CD4-positive, alpha-beta T cell treated with Interleukin-21 for 1 hour (primary cell): ENCODE data around the gene PIK3R6.
"Not testable (repeated sequence)": the region's sequence is repeated elsewhere in the genome, so short reads cannot be mapped to it uniquely, and the experiment has no call there.

Source experiments
- DNase-seq: peaks from one replicate; pipeline ENCODE4 v3.0.0-alpha.2; 2020

Gene PIK3R6

GRCh38 chr17:8872705-8873435 lies 5.4 kb upstream of the PIK3R6 start:
- no peak for DNase-seq

DNA sequence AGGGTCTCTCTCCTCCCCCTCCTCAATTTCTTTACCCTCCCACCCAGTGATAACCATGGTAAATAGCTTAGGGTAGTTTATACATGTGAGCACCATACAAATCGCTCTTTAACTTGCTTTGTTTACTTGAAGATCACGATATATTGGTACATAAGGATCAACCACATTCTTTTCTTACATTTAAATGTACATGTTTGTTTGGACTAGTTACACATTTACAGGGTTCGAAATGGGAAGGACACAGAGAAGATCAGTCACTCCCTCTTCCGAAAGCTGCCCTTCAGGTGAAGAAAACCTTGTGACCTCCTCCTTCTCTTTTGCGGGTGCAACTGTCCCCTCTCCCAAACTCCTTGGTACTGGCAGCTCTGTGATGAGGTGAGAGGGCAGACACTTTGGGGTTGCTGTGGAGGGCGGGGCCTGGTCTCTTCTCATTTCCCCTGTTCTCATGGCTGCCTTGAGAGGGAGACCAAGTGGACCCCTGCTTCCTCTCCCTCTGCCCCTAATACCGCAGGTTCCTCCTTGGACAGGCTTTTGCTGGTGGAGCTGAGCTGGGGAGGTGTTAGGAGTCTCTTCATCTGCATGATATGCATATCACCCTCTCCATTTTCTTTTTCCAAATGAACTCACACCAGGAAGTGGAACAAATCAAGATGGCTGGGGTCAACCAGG lies 4.7 kb upstream of the PIK3R6 start:
- no peak for DNase-seq

DNA sequence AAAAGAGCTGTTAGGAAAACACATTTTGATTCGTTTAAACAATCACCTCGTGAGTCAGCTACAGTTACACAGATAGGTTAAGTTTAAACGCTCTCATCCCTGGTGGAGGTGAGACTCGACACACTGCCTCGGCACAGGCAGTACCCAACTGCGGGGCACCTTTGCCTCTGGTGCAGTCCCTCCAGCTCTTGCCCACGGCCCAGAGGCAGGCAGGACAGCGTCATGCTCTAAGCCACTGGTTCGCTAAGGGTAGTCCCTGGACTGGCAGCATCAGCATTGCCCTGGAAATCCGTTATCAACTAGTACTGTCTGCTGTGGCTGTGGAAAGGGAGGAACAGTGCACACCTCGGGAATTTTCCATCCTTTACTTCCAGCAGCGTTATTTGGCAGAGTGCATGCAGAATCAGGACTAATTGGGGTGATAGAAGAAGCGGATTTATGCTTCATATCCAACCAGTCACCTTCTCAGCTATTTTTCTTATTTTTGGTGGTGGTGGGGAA lies 3.7 kb upstream of the PIK3R6 start:
- DNase-seq = no peak

DNA sequence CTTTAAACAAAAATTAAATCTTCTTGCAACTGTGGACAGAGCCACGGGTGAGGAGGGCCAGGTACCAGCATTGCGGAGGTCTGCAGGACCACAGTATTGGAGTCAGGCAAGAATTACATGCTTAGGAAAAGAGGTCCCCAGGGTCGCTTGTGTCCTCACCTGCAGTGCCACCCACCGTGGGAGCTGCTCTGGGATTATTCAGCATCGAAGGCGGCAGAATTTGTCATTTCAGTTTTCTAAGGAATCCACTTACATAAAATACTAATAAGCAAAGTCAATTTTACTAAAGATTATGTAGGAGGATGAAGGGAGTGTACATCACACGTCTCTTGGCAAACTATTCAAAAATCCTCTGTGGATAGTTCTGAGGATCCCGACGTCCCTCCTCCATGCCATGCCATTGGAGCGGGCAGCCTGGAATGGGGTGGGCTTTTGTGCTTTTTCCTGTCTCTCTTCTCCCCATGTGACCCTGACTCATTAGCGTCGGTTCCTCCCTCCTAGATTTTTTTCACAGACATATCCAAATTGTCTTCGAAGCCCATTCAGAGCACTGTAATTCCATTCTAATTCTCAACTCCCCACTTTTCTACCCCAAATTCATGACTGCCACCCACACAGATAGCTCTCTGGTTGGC lies 3.0 kb upstream of the PIK3R6 start:
- DNase-seq = no peak

DNA sequence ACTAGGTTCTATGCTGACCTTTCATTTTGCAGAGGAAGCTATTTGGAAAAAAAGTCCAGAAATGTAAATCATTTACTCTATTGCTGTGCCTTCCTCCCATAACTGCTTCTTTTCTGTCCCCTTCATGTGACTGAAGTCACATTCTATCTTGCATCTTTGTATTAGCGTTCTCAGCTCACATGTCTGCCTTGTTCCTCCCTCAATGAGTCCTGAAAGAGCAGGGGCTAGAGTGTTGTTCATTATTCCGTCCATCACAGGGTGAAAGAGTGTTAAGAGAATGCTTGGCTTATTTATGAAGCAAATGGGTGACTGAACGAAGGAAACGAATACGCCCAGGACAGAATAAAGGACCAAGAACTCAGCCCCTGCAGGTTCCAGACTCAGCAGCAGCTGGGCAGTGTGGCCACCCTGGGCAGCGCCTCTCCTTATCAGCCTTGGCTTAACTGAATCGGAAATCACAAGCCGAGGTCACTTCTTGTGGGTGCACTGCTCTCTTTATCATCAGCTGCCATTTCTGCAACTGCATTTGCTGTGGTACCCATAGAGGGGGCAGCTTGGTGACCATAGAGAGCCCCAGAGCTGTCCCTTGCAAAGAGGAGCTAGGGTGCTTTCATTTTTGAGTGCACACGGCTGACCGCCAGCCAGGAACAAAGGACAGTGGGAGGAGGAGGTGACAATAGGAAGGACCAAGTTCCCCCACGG lies 1.8 kb upstream of the PIK3R6 start:
- no peak for DNase-seq

- DNase-seq = no peak
These were observed 1.1 kb upstream of the PIK3R6 start for GRCh38 chr17:8868529-8868951.

DNA sequence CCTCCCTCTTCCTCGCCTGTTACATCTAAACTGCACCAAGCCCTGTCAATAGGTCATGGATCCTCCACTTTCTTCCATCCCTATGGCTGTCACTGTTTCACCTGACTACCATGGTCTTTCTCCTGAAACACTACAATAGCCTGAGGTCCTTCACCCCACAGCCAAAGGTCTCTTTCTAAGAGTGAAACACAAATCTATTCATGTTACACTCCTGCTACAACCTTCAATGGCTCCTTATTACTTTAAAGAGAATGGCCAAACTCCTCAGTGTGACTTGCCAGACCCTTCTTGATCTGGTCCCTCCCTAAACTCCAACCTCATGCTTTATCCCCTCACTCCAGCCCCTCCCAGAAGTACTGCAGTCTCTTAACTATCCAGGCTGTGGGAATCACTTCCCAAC lies 618 bp upstream of the PIK3R6 start:
- no peak for DNase-seq

DNA sequence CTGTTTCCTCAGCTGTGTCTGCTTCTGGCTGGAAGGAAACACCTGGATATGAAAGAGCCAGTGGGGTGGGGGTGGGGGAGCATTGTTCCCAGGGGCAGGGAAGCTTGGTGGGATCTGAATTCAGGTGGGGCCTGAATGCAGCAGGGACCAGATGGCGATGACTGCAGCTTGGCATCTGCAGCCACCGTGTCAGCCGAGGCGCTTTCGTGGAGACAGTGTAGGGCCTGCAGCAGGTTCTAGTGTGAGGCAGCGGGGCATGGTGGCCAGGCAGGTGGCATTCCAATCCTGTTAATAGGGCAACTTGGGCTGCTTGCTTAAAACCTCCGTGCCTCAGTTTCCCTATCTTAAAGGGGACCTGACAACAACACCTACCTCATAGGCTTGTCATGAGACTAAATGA lies 1.7 kb downstream of the PIK3R6 start:
- no peak for DNase-seq

DNA sequence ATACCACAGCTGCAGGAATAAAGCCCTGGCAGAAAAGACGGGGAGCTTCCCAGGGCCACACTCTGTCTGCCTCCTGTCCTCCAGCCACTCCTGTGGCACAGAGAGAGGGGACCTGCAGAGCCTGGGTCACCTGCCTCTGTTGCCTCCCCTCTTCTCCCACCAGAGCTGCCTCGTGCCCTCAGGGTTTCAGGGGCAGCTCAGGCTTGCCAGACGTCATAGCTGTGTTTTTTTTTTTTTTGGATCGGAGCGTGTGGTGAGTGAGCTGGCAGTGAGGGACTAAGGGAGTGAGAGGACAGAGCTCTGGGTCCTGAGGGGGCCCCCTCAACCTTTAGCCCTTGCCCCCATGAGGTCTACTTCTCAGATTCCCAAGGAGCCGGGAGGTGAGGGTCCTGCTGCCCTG lies 2.1 kb downstream of the PIK3R6 start:
- no peak for DNase-seq

DNA sequence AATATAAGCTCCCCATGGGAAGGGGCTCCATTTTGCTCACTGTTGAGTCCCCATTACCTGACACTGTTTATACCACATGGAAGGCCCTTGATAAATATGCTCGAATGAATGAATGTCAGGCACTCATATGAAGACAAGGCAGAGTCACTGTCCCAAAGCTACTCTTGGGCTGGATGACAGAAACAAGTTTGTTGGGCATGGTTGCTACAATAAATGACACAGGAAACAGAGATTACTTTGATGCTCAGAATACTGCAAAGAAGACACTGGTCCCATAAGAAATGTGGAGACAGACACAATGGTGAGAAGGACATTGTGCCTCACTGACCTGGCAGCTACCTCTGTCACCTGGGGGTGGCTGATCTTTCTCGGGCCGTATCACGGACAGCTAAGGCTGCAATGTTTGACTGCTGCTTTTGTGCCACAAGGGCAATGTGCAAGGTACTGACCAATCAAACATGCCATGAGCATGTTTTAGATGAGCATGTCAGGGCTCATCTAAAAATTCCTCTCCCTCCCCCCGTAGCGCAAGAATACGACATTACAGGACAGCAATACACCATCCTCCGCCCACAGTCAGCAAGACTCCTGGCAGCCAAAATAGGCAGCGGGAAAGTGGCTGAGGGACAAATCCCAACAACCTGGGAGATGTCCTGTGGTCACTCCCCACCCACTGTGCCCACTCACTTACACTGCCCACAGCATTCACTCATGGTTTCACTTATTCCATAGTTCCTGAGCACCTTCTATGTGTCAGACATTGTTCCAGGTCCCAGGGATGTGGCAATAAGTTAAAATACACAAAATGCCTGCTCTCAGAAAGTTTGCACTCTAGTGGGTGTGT lies 5.0 kb downstream of the PIK3R6 start:
- no peak for DNase-seq

DNA sequence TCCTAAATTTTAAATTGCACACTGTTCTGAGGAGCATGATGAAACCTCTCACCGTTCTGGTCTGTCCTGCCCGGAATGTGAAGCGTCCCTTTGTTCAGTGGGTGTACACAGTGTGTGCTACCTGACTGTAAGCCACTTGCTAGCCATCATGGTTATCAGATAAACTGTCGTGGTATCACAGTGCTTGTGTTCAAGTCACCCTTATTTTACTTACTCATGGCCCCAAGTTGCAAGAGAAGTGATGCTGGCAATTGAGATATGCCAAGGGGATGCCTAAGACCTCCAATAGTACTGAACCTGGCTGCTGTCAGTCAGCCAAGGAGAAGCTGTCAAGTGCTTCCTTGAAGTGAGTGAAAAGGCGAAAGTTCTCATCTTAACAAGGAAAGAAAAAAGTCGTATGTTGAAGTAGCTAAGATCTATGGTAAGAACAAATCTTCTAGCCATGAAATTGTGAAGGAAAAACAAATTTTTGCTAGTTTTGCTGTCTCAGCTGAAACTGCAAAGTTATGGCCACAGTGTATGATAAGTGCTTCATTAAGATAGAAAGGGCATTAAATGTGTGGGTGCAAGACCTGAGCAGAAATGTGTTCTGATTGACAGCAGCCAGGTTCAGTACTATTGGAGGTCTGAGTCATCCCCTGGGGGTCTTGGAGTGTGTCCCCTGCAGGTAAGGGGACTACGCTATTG lies 5.8 kb downstream of the PIK3R6 start:
- DNase-seq = no peak

DNA sequence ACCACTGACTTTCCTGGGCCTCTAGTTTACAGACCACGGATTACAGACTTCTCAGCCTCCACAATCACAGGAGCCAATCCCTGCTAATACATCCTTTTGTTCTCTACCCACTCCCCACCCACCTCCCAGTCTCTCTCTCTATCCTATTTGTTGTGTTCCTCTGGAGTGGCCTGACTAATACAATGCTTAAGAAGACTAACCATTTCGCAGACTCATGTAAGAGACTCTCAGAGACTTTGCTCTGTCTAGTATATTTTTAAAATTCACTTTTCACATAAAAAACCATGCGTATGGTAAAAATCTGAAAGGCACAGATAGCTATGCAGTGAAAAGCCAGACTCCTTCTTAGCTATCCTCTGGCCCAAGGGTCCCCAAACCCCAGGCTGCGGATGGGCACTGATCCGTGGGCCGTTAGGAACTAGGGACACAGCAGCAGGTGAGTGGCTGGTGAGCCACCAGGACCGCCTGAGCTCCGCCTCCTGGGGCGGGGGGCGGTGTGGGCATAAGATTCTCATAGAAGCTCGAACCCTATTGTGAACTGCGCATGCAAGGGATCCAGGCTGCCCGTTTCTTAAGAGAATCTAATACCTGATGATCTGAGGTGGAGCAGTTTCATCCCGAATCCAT lies 7.6 kb downstream of the PIK3R6 start:
- DNase-seq = no peak

DNA sequence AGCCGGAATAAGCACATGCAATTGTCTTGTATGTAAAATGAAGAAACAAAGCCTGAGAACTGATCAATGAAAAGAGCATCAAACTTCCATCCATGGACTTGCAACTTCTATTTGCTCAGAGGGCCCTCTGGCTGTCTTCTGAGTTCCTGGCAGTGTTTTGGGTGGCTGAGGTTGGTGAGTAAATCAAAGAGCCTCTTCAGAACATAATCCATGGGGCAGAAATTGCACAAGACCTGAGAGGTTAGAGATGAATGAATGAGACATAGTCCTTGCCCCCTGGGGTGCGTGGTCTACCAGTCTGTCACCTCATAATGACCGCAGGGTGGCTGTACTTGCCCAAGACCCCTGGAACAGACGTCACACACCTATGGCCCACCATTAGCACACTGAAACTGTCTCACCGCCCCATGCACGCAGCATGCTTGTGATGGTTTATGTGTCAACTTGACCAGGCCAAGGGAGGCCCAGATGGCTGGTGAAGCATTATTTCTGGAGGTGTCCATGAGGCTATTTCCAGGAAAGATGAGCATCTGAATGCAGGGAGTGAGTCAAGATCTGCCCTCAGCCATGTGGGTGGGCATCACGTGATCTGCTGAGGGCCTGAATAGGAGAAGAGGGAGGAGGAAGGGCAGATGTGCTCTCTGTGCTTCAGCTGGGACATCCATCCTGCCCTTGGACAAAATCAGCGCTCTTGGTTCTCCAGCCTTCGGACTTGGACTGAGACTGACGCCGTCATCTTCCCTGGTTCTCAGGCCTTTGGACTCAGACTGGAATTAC lies 8.3 kb downstream of the PIK3R6 start:
- no peak for DNase-seq

- DNase-seq = no peak
These were observed 9.6 kb downstream of the PIK3R6 start for GRCh38 chr17:8857919-8858318.

DNA sequence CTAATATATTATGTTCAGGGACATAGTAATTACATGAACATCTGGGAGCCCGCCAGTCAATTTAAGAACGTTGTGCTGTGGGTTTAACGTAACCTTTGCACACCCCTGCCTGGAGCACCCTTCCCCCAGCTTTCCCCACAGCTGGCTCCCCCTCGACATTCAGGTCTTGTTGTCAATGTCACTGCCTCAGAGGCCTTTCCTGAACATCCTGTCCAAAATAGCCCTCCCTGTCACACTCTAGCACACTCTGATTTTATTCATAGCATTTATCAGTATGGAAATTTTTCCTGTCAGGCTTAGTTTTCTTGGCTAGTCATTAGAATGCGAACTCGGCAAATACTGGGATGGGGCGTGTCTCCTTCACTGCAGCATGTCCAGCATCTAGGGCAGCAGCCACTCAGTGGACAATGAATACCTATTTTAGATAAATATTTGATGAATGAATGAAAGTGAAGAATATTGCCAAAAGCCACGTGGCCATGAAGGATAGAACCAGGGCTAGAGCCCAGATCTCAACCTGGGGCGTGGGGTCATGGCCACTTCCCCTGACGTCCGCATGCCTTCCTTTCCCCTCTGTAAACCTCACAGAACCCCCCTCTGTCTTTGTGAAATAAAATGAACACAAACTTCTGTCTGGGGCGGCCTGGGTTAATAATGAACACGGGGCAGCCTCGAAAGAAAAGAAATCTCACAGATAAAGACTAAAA lies 10.5 kb downstream of the PIK3R6 start:
- DNase-seq = no peak

DNA sequence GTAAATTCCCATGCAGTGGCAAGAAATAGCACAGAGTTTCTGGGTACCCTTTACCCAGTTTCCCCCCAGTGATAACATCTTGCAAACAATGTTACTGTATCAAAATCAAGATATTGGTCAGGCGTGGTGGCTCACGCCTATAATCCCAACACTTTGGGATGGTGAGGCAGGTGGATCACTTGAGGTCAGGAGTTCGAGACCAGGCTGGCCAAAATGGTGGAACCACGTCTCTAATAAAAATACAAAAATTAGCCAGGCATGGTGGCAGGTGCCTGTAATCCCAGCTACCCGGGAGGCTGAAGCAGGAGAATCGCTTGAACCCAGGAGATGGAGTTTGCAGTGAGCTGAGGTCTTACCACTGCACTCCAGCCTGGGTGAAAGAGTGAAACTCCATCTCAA lies 11.3 kb downstream of the PIK3R6 start:
- not testable (repeated sequence) for DNase-seq

DNA sequence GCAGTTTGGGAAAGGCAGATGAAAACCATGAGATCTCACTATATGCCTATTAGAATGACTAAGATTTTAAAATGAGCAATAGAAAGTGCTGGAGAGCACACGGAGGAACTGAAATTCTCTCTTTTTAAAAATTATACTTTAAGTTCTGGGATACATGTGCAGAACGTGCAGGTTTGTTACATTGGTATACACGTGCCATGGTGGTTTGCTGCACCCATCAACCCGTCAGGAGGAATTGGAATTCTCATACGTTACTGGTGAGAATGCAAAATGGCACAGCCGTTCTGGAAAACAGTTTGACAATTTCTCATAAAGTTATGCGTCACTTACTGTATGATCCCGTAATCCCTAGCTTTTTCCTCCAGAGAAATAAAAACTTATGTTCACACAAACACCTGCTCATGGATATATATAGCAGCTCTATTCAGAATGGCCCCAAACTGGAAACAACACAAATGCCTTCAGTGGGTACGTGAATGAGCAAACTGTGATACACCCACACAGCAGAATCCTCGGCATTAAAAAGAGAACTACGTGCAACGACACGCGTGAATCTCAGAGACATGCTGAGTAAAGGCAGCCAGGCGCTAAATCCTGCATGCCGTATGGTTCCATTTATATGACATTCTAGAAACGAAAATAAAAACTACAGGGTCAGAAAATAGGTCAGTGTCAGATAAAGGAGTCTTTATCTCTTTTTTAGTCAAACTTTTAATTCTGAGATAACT lies 11.8 kb downstream of the PIK3R6 start:
- DNase-seq = no peak

- no peak for DNase-seq
These were observed 15.9 kb downstream of the PIK3R6 start for GRCh38 chr17:8851600-8851999.
